Glutamatergic neuron (in vitro differentiated cells): ENCODE results near the gene CXCR6. TPM values are rescaled to one million over a fixed set of nuclear protein-coding genes. Genes with fewer than 3 reads are reported as not detected.

Source experiments
- DNase-seq: peaks from one replicate; pipeline ENCODE4 v3.0.0; 2022
- H3K27ac Mint-ChIP-seq: one replicate; pipeline ENCODE4 v1.8.0; 2020; ENCODE audit warnings: mild to moderate bottlenecking, mixed read lengths, inconsistent platforms; ENCODE audit not compliant: unreplicated experiment
- H3K27me3 Mint-ChIP-seq: one replicate; pipeline ENCODE4 v1.8.0; 2020; ENCODE audit warnings: mild to moderate bottlenecking, moderate library complexity, mixed read lengths, inconsistent platforms; ENCODE audit not compliant: unreplicated experiment
- H3K36me3 Mint-ChIP-seq: one replicate; pipeline ENCODE4 v1.8.0; 2020; ENCODE audit warnings: mild to moderate bottlenecking, mixed read lengths, inconsistent platforms; ENCODE audit not compliant: unreplicated experiment
- H3K4me1 Mint-ChIP-seq: one replicate; pipeline ENCODE4 v1.8.0; 2020; ENCODE audit warnings: mild to moderate bottlenecking, low read depth, mixed read lengths, inconsistent platforms; ENCODE audit not compliant: unreplicated experiment
- H3K4me3 Mint-ChIP-seq: one replicate; pipeline ENCODE4 v1.8.0; 2020; ENCODE audit warnings: mild to moderate bottlenecking, mixed read lengths, inconsistent platforms; ENCODE audit not compliant: unreplicated experiment
- H3K9me3 Mint-ChIP-seq: one replicate; pipeline ENCODE4 v1.8.0; 2020; ENCODE audit warnings: mild to moderate bottlenecking, moderate library complexity, mixed read lengths, inconsistent platforms; ENCODE audit not compliant: unreplicated experiment
- total RNA-seq: library from RNA; stranded (reverse); fragmentation: NEBNext Ultra II Directional; extraction: Animal tissue kit (Norgen Biotek cat#: 25700); gene quantifications from one replicate; pipeline ENCODE4 v1.2.1, GENCODE V29; 2021; ENCODE audit not compliant: unreplicated experiment
- TF ChIP-seq, protein P1 (sequence below): fragments of 200-600 bp; sonication (generic); IDR thresholded peaks from one replicate; pipeline ENCODE4 v1.5.0; 2021; ENCODE audit not compliant: partially characterized antibody, unreplicated experiment

Gene CXCR6
- total RNA-seq, 1 donor from 2014 or later: not detected

DNA sequence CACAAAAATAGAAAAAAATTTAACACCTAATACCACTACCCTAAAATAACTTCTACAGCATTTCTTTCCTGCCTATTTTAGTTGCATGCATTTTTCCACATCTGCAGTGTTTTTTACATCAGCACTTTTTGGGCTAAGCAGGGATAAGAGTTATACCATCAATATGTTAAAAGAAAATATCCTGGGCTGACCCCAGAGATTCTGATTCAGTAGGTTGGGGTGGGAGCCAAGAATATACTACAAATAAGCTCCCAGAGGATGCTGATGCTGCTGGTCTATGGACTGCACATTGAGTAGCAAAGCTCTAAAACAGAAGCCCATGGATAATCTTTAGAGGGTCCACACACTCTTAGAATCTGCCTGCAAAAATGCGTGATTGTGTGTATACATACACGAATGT is 37.6 kb downstream of the CXCR6 start:
- Mint-ChIP-seq H3K27ac (no peak overlapping the region), H3K27me3 (peaks cover 5% of the 10 kb centered on the region), H3K4me3 (no peak overlapping the region), H3K36me3 (no peaks in the 10 kb centered on the region), H3K9me3 (no peaks in the 10 kb centered on the region), H3K4me1 (no peaks in the 10 kb centered on the region)
- TF ChIP-seq, protein P1, sequence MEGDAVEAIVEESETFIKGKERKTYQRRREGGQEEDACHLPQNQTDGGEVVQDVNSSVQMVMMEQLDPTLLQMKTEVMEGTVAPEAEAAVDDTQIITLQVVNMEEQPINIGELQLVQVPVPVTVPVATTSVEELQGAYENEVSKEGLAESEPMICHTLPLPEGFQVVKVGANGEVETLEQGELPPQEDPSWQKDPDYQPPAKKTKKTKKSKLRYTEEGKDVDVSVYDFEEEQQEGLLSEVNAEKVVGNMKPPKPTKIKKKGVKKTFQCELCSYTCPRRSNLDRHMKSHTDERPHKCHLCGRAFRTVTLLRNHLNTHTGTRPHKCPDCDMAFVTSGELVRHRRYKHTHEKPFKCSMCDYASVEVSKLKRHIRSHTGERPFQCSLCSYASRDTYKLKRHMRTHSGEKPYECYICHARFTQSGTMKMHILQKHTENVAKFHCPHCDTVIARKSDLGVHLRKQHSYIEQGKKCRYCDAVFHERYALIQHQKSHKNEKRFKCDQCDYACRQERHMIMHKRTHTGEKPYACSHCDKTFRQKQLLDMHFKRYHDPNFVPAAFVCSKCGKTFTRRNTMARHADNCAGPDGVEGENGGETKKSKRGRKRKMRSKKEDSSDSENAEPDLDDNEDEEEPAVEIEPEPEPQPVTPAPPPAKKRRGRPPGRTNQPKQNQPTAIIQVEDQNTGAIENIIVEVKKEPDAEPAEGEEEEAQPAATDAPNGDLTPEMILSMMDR: no peak
- no peak for DNase-seq

DNA sequence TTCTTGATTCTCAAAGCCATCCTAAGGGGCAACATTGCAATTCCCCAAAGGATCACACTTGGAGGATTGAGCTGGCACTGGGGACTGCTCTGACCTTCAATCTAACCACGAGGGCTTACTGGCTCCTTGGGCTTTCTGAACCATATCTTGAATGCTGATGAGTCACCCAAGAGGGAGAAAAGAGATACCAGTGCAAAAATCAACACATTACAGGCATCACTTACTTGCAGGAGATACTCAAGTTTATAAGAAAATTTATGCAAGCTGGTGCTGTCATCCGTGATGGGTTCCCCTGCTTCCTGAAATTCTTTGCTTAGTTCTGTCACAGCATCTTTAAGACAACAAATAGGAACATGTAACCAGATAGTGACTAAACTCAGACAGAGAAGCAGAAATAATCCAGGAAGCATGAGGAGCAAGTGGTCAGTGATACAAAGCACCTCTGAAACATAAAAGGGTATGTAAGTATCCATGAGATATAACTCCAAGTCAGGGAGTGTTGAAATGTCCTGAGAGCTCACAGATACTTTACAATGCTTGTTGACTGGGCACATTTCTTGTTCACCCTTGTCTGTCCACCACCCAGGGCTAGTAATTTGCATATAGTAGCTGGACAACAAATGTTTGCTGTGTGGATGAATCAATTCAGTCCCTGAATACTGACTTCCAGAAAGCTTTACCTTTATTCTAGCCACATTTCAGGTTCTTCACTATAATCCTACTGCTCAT is 38.2 kb downstream of the CXCR6 start:
- TF ChIP-seq, protein P1: no peak
- DNase-seq: no peak
- Mint-ChIP-seq H3K27ac (no peak overlapping the region), H3K27me3 (peaks cover 3% of the 10 kb centered on the region), H3K4me3 (no peak overlapping the region), H3K36me3 (no peaks in the 10 kb centered on the region), H3K4me1 (no peaks in the 10 kb centered on the region), H3K9me3 (no peaks in the 10 kb centered on the region)

DNA sequence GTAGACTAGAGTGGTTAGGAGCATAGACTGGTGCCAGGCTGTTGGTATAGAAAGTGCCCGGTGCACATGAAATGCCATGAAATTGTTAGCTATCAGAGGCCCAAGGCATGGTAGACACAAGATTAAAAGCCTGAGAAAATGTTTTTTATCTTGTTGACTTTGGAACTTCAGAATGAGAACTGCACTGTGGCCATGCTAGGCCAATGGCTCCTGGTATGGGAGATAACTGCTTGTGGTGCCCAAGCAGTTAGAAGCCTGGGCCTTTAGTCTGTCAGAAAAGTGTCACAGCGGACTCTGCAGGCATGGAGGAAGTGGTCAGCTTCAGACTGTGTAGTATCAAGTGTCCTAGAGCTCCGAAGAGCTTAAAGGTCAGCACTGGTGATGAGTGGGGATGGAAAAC is 40.5 kb downstream of the CXCR6 start:
- Mint-ChIP-seq H3K27me3 (peaks cover 1% of the 10 kb centered on the region), H3K4me3 (no peak overlapping the region), H3K27ac (no peak overlapping the region), H3K36me3 (no peaks in the 10 kb centered on the region), H3K9me3 (no peaks in the 10 kb centered on the region), H3K4me1 (peaks cover 1% of the 10 kb centered on the region)
- TF ChIP-seq, protein P1: no peak
- DNase-seq: no peak

DNA sequence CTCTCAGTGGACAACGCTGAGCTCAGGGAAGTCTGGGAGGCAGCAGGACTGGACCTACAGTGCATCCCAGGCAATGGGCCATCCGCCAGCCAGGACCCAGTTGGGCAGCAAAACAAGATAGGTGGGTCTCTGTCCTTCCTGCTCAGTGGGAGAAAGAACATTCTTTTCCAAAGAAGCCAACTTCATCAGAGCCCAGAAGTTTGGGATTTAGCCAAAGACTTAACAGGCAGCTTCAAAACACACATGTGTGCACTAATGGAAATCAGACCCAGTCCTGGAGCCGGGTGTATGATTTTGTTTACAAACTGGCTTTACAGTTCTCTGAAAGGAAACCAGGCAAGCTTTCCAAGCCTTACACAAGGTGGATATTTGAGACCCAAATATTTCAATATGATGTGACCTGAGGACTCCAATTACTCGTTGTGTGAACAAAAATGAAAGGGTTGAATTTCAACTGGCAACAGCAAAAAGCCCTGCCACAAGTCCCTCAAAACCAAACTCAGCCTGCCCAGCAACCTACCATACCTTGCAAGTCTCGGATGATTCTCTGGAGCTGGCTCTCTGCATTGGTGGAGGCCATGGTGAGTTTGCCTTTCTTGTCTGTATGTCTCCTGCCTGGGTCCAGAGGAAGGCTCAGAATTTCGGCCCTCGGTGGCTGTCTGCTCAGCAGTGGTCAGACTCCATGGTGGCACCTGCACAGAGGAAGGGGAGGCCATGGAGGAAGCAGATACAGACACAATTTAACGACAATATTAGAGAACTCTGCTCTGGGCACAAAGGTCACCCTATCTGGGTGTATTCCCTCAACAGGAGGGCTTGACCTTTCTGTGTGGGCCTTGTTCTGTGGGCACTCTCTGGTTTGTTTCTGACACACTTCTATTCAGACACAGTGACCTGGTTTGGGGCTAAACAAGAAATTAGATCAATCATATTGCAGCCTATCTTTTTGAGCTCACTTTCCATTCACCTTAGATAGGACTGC is 41.4 kb downstream of the CXCR6 start:
- H3K4me1 Mint-ChIP-seq: peaks cover 1% of the 10 kb centered on the region
- H3K27me3 Mint-ChIP-seq: peaks cover 1% of the 10 kb centered on the region
- H3K36me3 Mint-ChIP-seq: no peaks in the 10 kb centered on the region
- no peak for DNase-seq
- H3K27ac Mint-ChIP-seq: no peak overlapping the region
- H3K9me3 Mint-ChIP-seq: no peaks in the 10 kb centered on the region
- H3K4me3 Mint-ChIP-seq: no peak overlapping the region
- TF ChIP-seq, protein P1: no peak
